Caco-2 (cell line): ENCODE measurements around the gene TRMT2A. TPM values are rescaled to one million over a fixed set of nuclear protein-coding genes. Genes with fewer than 3 reads are reported as not detected.

ENCODE experiments used
- BruUV-seq: library from RNA; stranded (reverse); fragments of 400-500 nt; replicated peaks from 2 replicates; lab custom pipeline; 2021; lab: Mats Ljungman, UMichigan
- CTCF ChIA-PET: fragments of 300-600 bp; sonication (Branson Sonifier 250); formaldehyde crosslinking; loops from one replicate; lab custom pipeline; 2022; ENCODE audit warnings: antibody characterized with exemption; lab: Charles Lee
- POLR2A ChIA-PET: fragments of 300-600 bp; sonication (Branson Sonifier 250); formaldehyde crosslinking; loops from one replicate; lab custom pipeline; 2022; ENCODE audit warnings: antibody characterized with exemption; lab: Charles Lee
- DNase-seq, 2 experiments: peaks; one replicate each; pipeline versions ENCODE4 v3.0.0 to v3.0.0-alpha.2; 2020 to 2022
- H3K27me3 ChIP-seq: replicated peaks from 2 replicates; pipeline ENCODE4 v1.6.0; 2011; ENCODE audit warnings: low read length; ENCODE audit not compliant: control insufficient read depth, insufficient read depth
- H3K36me3 ChIP-seq: 2 replicates; pipeline ENCODE4 v1.5.1; 2011; ENCODE audit warnings: low read length; ENCODE audit not compliant: control insufficient read depth, insufficient read depth
- H3K4me1 ChIP-seq: fragments of 250-450 bp; sonication (Bioruptor Pico); 2 replicates; pipeline ENCODE4 v1.5.1; 2020; ENCODE audit warnings: mild to moderate bottlenecking
- H3K4me3 ChIP-seq: 2 replicates; pipeline ENCODE4 v1.5.1; 2011; ENCODE audit warnings: low read depth, mild to moderate bottlenecking, control low read depth, low read length
- H3K9me3 ChIP-seq: fragments of 250-450 bp; sonication (Bioruptor Pico); 2 replicates; pipeline ENCODE4 v1.5.1; 2020; ENCODE audit warnings: mild to moderate bottlenecking, moderate library complexity
- H3K27ac Mint-ChIP-seq: one replicate; pipeline ENCODE4 v1.8.0; 2022; ENCODE audit warnings: mixed read lengths; ENCODE audit not compliant: unreplicated experiment
- H3K27me3 Mint-ChIP-seq: one replicate; pipeline ENCODE4 v1.8.0; 2022; ENCODE audit warnings: mixed read lengths; ENCODE audit not compliant: insufficient read depth, unreplicated experiment
- H3K36me3 Mint-ChIP-seq: one replicate; pipeline ENCODE4 v1.8.0; 2022; ENCODE audit warnings: mild to moderate bottlenecking, mixed read lengths; ENCODE audit not compliant: insufficient read depth, unreplicated experiment
- H3K4me1 Mint-ChIP-seq: one replicate; pipeline ENCODE4 v1.8.0; 2022; ENCODE audit warnings: low read depth, mixed read lengths; ENCODE audit not compliant: unreplicated experiment
- H3K4me3 Mint-ChIP-seq: one replicate; pipeline ENCODE4 v1.8.0; 2022; ENCODE audit warnings: mild to moderate bottlenecking, moderate library complexity, mixed read lengths; ENCODE audit not compliant: unreplicated experiment
- H3K9me3 Mint-ChIP-seq: one replicate; pipeline ENCODE4 v1.8.0; 2022; ENCODE audit warnings: mixed read lengths; ENCODE audit not compliant: unreplicated experiment
- intact Hi-C: fragments of 100-400 bp; cut with micrococcal nuclease; formaldehyde crosslinking; loops from one replicate; pipeline ENCODE4 v1.10.0; 2022; ENCODE audit not compliant: unreplicated experiment
- total RNA-seq: library from RNA; stranded (reverse); gene quantifications from 2 replicates; pipeline ENCODE4 v1.2.3, GENCODE V29; 2022
- TF ChIP-seq, protein P1 (sequence below), 2 experiments: fragments of 200-600 bp in 1 of 2; IDR thresholded peaks; 1 replicate in 1 of 2; 2 replicates in 1 of 2; pipeline versions ENCODE4 v1.5.1 to v1.8.0; 2011 to 2022; ENCODE audit warnings: antibody characterized with exemption in 1 of 2, control low read depth in 1 of 2, inconsistent platforms in 1 of 2, low read depth in 1 of 2, low read length in 1 of 2, mild to moderate bottlenecking in 1 of 2, moderate library complexity in 1 of 2; ENCODE audit not compliant: insufficient read depth in 1 of 2, severe bottlenecking in 1 of 2, unreplicated experiment in 1 of 2

Gene TRMT2A
- total RNA-seq, 1 experiment from 2014 or later = 41.1 TPM

DNA sequence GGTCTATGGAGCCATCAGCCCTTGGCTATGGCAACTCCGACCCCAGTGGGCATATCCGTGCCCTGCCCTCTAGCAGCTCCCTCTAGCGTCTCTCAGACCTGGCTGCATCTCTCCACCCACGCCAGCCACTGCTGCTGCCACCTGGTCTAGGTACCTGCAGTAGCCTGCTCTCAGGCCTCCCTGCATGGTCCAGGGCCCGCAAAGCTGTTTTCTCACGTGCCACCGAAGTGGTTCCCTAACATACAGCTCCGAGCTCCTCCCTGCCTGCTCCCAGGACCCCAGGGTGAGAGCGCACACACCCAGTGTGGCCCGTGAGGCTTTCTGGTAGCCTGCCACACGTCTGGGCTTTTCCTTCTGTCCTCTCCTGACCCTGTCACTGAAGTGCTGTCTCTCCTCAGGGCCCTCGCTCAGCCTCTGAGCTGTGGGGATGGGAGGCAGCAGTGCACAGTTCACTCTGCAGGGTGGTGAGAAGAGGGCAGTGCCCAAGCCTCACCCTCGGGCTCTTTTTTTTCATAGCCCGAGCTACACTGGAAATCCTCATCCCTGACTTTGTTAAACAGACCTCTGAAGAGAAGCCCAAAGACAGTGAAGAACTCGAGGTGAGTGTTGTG lies 22.7 kb downstream of the TRMT2A start:
- no peaks in the 10 kb centered on the region for H3K4me1 Mint-ChIP-seq
- no TSS peak for BruUV-seq
- H3K36me3 ChIP-seq = peaks cover 11% of the 10 kb centered on the region
- H3K27me3 ChIP-seq = no peaks in the 10 kb centered on the region
- H3K4me1 ChIP-seq = no peaks in the 10 kb centered on the region
- H3K27ac Mint-ChIP-seq = no peak overlapping the region
- DNase-seq = no peak
- ChIA-PET CTCF (no interaction called here), POLR2A (no interaction called here)
- no peaks in the 10 kb centered on the region for H3K27me3 Mint-ChIP-seq
- H3K9me3 Mint-ChIP-seq = no peaks in the 10 kb centered on the region
- intact Hi-C loops = no loop called here
- TF ChIP-seq, protein P1, sequence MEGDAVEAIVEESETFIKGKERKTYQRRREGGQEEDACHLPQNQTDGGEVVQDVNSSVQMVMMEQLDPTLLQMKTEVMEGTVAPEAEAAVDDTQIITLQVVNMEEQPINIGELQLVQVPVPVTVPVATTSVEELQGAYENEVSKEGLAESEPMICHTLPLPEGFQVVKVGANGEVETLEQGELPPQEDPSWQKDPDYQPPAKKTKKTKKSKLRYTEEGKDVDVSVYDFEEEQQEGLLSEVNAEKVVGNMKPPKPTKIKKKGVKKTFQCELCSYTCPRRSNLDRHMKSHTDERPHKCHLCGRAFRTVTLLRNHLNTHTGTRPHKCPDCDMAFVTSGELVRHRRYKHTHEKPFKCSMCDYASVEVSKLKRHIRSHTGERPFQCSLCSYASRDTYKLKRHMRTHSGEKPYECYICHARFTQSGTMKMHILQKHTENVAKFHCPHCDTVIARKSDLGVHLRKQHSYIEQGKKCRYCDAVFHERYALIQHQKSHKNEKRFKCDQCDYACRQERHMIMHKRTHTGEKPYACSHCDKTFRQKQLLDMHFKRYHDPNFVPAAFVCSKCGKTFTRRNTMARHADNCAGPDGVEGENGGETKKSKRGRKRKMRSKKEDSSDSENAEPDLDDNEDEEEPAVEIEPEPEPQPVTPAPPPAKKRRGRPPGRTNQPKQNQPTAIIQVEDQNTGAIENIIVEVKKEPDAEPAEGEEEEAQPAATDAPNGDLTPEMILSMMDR (IDR thresholded peaks at IDR 0.05; ENCODE audit: insufficient read depth in 1 of 2, low read depth in 1 of 2, low read length in 1 of 2, severe bottlenecking in 1 of 2, unreplicated experiment in 1 of 2) = no peak
- H3K4me3 ChIP-seq = no peak overlapping the region
- H3K36me3 Mint-ChIP-seq = peaks cover 99% of the 10 kb centered on the region
- H3K4me3 Mint-ChIP-seq = no peak overlapping the region
- no peaks in the 10 kb centered on the region for H3K9me3 ChIP-seq

DNA sequence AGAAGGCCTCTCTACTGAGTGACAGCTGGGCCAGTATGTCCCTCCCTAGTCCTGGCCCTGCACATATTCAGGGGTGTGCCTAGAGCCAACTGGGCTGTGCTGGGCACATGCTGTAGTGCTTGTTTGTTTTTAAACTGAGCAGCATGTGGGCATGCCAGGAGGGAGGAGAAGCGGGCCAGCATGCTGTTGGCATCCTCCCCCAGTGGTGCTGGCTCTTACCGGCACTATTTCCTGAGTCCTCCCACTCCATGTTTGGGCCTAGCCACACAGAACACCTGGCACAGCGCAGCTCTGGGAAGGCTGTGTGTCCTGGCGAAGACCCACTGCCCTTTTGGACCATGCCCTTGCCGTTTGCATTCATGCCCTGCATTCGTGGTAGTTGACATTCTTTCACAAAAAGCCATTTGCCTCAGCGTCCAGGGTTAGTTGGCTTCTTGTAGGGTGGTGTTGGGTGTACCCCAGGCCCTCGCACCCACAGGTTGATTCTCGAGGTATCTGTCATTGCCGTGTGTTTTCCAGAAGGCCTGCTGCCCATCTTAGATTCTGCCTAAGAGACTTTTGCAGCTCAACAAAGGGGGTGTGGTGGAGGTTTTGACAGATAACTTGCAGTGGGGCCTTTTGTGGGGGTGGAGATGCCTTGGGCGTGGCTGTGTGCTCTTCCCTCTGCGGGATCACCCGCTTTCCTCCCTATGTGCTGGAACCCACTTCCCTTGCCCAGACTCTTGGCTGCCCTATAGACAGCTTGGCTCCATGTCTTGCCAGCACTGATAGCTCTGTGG lies 23.4 kb downstream of the TRMT2A start:
- Histone ChIP-seq H3K4me3 (no peak overlapping the region), H3K36me3 (peaks cover 10% of the 10 kb centered on the region), H3K27me3 (no peaks in the 10 kb centered on the region), H3K9me3 (no peaks in the 10 kb centered on the region), H3K4me1 (no peaks in the 10 kb centered on the region)
- no peak overlapping the region for H3K4me3 Mint-ChIP-seq
- DNase-seq = no peak
- no peak overlapping the region for H3K27ac Mint-ChIP-seq
- no peaks in the 10 kb centered on the region for H3K4me1 Mint-ChIP-seq
- POLR2A ChIA-PET = no interaction called here
- CTCF ChIA-PET = no interaction called here
- H3K9me3 Mint-ChIP-seq = no peaks in the 10 kb centered on the region
- TF ChIP-seq, protein P1 (IDR thresholded peaks at IDR 0.05; ENCODE audit: insufficient read depth in 1 of 2, low read depth in 1 of 2, low read length in 1 of 2, severe bottlenecking in 1 of 2, unreplicated experiment in 1 of 2) = no peak
- H3K36me3 Mint-ChIP-seq = peaks cover 99% of the 10 kb centered on the region
- intact Hi-C loops = no loop called here
- no TSS peak for BruUV-seq
- H3K27me3 Mint-ChIP-seq = no peaks in the 10 kb centered on the region

DNA sequence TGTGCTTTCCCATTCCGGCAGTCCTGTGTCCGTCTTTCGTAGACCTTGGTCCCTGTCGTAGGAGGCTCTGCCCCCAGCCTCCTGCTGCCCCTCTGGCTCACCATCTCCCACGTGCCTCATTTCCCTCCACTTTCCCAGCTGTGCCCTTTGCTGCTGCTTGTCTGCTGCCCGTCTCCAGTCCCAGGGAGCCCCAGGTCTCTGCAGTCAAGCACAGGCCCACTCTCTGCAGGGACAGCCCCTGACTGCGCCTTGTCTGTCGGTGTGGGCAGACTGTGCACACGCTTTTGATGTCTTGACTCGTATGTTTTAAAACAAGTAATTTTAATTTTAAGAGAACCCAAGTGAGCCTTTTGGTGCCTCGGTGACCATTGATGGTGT lies 24.6 kb downstream of the TRMT2A start:
- Mint-ChIP-seq H3K4me1 (no peaks in the 10 kb centered on the region), H3K36me3 (peaks cover 99% of the 10 kb centered on the region), H3K4me3 (no peak overlapping the region), H3K27me3 (no peaks in the 10 kb centered on the region), H3K9me3 (no peaks in the 10 kb centered on the region), H3K27ac (no peak overlapping the region)
- no peak for DNase-seq
- no peak overlapping the region for H3K4me3 ChIP-seq
- no peaks in the 10 kb centered on the region for H3K4me1 ChIP-seq
- CTCF ChIA-PET = no interaction called here
- BruUV-seq = no TSS peak
- POLR2A ChIA-PET = no interaction called here
- no peaks in the 10 kb centered on the region for H3K9me3 ChIP-seq
- no peaks in the 10 kb centered on the region for H3K27me3 ChIP-seq
- intact Hi-C loops = no loop called here
- TF ChIP-seq, protein P1 (IDR thresholded peaks at IDR 0.05; ENCODE audit: insufficient read depth in 1 of 2, low read depth in 1 of 2, low read length in 1 of 2, severe bottlenecking in 1 of 2, unreplicated experiment in 1 of 2) = no peak
- peaks cover 12% of the 10 kb centered on the region for H3K36me3 ChIP-seq
